Activated CD4-positive, alpha-beta T cell treated with anti-CD3 and anti-CD28 coated beads, Interleukin-2, amount 50 U/mL, for 24 hours (primary cell): ENCODE results near the gene RNF227.
"Not testable (repeated sequence)": the region's sequence is repeated elsewhere in the genome, so short reads cannot be mapped to it uniquely, and the experiment has no call there.

ENCODE experiments used
- DNase-seq, 2 donors: peaks; one replicate each; pipeline ENCODE4 v3.0.0-alpha.2; 2020; ENCODE audit warnings: low read depth in 1 of 2, low spot score in 1 of 2

The RNF227 gene

DNA sequence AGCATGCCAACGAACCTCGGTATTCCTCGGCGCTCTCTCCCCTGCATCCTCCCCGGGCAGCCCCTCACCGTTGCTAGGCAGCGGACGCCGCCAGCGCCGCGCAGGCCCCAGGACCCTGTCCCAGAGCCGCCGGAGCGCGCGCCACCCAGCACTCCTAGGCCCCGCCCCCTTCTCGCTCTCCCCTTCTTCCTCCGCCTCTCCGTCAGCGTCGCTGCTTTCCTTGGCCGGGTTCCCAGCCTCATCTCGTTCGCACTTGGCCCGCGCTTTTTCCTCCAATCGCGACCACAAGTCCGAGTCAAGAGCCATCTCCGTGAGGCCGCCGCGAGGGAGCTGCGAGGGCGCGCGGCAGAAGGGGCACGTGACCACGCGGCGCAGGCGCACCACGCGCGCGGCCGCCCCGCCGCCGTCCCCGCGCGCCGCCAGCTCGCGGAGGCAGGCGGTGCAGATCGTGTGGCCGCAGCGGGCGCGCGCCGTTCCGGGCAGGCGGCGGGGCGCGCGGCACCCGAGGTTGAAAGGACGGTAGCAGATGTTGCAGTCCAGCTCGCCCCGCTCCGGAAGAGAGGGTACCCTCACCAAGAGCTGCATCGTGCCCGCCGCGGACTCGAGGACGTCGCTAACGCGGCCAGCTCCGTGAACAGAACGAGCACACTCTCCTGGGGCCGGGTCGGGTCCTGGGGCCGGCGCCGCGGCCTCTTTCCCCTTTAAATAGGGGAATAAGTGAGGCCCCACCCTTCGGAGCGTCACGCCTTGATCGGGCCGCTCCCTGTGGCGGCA lies at the start of gene RNF227:
Gene RNF227, minus strand, starts transcription at position 679 of the 774 bp plus-strand sequence. Its CDS starts 94 bp downstream, at position 585.
- peak; percentile 73 to 85 for DNase-seq

DNA sequence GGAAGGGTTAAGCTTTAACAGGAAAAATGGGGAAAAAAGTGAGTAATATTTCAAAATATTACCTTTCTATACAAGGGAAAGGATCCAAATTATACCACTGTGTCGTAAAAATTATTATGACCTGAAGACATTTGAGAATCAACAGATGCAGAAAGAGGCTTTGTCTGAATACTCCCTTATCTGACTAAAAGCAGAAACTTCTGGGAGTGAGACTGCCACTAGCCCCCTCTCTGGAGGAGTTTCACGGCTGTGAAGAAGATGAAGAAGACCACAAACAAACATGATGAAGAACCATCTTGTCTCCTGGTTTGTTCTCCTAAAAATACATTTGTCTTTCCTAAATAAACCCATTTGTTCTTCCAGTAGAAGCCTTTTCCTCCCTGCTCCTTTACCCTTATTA lies 45.3 kb upstream of the RNF227 start:
- DNase-seq, result no peak

DNA sequence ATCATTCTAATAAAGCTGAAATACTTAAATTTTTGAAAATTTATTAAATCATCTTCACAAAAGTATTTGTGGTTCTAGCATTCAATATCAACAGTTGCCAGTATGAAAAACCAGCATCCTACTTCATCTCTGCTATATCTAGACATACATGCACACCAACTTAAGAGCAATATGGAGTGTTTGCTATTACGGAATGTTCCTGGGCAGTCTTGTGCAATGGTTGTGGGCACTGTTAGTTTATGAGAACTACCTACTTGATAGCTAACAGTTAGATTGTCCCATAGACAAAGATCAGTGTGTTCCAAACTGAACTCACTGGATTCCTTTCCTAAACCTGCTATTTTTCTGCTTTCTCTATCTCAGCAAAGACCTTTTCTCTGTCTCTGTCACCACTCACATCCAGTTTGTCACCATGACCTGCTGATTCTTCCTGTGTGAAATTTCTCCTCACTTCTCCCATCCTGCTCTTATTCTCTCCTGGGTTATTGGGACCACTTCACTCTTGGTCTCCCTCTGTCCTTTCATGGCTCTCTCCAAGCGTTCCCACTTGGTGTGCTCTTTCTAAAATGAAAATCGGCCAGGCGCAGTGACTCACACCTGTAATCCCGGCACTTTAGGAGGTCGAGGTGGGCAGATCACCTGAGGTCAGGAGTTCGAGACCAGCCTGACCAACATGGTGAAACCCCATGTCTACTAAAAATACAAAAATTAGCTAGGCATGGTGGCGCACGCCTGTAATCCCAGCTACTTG lies 43.6 kb upstream of the RNF227 start:
- no peak for DNase-seq

DNA sequence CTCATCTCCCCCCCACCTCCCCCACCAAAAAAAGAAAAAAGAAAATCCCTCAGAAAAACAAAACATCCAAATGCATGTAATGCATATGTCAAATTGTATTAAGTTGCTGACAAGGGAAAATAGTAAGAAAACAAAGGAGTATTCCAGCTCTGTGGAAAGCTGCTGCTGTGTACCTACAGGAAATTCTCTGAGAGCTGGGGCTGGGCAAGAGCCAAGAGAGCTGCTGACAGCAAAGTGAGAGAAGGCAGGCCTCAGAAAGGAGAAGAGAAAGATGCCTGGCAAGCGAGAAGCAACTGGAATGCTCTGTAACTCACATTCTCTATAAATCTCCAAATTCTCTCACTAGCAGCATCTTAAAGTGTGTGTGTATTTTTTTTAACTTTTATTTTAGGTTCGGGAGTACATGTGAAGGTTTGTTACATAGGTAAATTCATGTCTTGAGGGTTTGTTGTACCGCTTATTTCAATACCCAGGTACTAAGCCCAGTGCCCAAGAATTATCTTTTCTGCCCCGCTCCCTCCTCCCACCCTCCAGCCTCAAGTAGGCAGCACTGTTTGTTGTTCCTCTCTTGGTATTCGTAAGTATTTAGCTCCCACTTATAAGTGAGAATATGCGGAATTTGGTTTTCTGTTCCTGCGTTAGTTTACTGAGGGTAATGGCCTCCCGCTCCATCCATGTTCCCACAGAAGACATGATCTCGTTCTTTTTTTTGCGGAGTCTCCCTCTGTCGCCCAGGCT lies 40.3 kb upstream of the RNF227 start:
- no peak for DNase-seq

DNA sequence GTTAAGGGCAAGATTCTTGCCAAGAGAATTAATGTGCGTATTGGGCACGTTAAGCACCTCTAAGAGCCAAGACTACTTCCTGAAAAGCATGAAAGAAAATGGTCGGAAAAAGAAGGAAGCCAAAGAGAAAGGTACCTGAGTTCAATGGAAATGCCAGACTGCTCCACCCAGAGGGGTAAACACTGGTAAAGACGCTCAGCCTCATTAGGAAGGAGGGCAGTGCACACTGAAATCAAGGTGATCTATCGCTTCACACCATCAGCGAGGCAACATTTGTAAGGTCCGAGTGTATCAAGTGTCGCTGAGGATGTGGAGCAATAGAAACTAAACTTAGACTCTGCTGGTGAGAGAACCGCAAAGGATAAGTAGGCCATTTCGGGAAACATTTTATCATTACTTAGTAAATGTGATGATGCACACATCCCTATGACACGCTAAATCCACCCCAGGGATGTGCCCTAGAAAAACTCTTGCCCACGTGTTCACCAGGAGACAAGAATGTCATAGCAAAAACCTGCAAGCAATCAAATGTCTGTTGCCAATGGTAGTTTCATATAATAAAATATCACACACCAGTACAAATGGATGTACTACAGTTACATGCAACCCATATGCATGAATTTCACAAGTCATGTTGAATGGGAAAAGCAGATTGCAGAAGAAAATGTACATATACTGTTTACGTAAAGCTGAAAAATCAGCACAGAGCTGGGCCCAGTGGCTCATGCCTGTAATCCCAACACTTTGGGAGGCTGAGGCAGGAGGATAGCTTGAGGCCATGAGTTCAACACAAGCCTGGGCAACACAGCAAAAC lies 39.5 kb upstream of the RNF227 start:
- no peak for DNase-seq

DNA sequence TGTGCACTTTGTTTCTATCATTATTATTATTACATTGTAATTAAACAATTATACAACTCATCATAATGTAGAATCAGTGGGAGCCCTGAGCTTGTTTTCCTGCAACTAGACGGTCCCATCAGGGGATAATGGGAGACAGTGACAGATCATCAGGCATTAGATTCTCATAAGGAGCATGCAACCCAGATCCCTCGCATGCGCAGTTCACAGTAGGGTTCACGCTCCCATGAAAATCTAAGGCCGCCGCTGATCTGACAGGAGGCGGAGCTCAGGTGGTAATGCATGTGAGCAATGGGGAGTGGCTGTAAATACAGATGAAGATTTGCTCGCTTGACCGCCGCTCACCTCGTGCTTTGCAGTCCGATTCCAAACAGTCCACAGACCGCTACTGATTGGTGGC lies 37.2 kb upstream of the RNF227 start:
- not testable (repeated sequence) for DNase-seq

DNA sequence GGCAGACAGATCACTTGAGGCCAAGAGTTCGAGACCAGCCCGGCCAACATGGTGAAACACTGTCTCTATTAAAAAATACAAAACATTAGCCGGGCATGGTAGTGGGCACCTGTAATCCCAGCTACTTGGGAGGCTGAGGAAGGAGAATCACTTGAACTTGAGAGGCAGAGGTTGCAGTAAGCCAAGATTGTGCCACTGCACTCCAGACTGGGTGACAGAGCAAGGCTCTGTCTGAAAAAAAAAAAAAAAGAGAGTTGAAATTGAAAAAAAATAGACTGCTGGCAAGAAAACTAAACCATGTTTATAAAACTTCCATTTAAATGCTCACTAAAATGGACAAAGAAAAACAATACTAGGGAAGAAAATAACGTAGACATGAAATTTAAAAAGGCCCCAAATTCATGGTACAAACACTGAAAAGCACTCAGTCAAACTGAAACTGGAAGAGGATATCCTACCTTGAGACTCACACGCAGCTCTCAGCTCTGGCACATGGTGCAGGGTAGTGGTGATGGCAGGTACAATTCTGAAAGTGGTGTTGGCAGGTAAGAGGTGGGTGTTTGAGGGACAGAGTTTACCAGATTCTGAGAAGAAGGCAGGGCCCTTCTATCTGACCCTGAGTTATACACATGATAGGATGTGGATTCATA lies 35.2 kb upstream of the RNF227 start:
- peak in 1 of 2 donors; percentile 33 for DNase-seq

DNA sequence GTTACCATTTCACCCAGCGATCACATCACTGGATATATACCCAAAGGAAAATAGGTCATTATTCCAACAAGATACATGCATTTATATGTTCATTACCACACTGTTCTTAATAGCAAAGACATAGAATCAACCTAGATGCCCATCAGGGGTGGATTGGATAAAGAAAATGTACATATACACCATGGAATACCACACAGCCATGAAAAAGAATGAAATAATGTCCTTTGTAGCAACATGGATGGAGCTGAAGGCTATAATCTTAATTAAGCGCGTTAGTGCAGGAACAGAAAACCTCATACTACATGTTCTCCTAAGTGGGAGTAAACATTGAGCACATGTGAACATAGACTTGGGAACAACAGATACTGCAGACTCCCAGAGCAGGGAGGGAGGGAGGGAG lies 34.5 kb upstream of the RNF227 start:
- no peak for DNase-seq

DNA sequence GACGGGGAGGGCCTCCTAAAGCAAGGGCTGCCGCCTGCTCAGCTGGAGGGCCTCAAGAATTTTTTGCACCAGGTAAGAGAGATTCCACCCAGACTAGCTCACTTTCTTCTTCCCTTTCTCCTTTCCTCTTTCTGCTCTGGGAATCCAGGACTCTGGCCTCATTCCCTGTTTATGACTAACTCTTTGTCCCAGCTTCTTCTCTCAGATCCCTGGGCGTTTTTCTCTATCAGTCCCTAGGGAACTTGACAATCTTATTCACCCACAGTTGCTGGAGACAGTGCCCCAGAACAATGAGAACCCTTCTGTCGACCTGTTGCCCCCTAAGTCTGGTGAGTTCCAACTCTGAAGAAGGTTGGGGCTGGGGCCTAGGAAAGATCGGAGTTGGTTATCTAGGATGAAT lies 31.6 kb upstream of the RNF227 start:
- no peak for DNase-seq

DNA sequence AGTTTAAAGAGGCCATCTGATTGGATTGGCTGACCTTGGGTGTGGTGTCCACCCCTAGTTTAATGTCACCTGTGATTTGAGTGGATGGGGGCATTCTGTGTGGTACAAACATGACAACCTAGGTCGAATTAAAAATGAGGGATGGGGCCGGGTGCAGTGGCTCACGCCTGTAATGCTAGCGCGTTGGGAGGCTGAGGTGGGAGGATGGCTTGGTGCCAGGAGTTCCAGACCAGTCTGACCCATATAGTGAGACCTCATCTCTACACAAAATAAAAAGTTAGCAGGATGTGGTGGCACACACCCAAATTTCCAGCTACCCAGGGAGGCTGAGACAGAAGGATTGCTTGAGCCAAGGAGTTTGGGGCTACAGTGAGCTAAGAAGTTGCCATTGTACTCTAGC lies 30.4 kb upstream of the RNF227 start:
- DNase-seq, result no peak

DNA sequence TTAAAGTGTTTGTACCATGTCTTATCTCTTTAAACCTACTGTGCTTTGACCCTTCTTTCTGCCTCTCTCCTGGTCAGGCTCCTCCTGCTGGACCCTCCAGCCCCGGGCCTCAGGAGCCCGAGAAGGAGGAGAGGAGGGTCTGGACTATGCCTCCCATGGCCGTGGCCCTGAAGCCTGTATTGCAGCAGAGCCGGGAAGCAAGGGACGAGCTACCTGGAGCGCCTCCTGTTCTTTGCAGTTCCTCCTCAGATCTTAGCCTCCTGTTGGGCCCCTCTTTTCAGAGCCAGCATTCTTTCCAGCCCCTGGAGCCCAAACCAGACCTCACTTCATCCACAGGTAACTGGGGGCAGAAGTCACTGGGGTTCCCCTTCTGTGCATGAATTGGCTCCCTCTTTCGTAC lies 29.6 kb upstream of the RNF227 start:
- no peak for DNase-seq

DNA sequence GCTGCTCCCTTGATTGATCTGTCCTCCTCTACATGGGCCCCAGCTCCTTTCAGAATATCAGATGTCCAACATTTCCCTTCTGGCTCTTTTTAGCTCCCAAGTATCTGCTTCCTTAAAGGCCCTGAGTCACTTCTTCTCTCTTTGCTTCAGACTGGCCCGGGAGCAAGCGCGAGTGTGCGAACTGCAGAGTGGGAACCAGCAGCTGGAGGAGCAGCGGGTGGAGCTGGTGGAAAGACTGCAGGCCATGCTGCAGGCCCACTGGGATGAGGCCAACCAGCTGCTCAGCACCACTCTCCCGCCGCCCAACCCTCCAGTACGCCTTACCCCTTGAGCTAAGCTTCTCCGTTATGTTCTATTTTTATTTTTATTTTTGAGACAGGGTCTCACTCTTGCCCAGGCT lies 28.2 kb upstream of the RNF227 start:
- DNase-seq, result no peak

DNA sequence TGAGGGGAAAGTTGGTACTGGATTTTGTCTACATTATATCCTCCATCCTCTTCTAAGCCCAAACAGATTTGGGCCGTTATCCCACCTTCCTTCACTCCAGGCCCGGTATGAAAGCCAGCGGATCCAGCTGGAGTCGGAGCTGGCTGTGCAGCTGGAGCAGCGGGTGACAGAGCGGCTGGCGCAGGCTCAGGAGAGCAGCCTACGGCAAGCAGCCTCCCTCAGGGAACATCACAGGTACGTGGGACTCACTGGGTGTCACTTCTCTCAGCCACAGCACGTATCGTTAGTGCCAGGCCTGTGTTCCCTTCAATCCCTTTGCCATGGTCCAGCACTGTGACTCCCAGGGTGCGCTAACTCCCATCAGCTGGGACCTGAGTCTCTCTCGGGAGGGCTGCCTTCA lies 27.2 kb upstream of the RNF227 start:
- no peak for DNase-seq

DNA sequence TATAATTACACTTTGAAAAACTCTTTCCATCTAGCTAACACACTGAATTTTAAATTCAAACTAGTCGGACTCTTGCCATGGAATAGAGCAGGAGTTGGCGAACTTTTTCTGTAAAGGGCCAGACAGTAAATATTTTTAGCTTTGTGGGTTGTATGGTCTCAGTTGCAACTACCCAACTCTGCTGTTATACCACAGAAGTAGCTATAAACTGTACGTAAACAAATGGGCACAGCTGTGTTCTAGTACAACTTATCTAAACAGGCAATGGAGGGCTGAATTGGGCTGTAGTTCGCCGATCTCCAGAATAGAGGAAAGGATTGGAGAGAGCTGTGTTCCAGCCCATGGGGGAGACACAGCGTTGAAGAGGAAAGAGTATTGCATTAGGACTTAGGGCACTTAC lies 24.7 kb upstream of the RNF227 start:
- no peak for DNase-seq

DNA sequence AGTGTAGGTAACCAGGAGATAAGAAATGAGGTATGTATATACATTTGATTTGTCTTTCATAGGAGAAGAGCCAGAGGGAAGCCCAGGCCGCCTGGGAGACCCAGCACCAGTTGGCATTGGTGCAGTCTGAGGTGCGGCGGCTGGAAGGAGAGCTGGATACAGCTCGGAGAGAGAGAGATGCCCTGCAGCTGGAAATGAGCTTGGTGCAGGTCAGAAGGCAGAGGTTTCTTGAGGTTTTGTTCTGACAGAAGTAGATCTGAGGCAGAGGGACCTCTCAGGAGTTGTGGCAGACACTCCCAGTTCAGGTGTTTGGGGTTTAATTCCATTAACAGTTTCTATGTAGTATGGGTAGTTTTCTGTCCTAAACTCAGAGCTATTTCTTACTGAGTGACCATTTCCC lies 23.9 kb upstream of the RNF227 start:
- no peak for DNase-seq

DNA sequence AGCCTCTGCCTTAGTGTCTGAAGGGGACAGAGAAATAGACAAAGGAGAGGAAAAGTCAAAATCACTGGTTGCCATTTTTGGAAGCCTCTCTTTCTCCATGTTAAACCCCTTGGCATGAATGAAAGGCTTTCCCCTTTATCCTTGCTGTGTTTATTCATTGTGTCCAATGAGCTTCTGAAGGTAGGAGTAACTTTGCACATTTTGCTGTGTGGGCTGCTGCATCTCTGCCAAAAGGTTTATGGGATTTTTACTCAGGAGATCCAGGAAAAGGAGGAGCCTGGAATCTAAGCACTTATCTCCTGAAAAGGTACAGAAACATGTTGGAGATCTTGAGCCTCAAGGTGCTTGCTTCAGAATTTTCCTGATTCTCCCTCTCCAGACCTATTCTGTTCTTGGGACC lies 19.8 kb upstream of the RNF227 start:
- DNase-seq, result no peak

DNA sequence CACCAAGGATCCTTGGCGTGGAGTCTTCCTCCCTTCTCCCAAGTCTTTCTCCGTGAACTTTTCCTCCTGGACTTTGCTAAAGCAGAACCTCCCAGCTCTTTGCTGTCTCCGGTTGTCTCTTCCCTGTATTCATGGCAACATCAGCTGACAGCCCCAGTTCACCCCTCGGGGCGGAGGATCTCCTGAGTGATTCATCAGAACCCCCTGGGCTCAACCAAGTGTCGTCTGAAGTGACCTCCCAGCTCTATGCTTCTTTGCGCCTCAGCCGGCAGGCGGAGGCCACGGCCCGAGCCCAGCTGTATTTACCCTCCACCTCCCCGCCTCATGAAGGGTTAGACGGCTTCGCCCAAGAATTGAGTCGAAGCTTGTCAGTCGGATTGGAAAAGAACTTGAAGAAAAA lies 16.9 kb upstream of the RNF227 start:
- DNase-seq, result no peak

DNA sequence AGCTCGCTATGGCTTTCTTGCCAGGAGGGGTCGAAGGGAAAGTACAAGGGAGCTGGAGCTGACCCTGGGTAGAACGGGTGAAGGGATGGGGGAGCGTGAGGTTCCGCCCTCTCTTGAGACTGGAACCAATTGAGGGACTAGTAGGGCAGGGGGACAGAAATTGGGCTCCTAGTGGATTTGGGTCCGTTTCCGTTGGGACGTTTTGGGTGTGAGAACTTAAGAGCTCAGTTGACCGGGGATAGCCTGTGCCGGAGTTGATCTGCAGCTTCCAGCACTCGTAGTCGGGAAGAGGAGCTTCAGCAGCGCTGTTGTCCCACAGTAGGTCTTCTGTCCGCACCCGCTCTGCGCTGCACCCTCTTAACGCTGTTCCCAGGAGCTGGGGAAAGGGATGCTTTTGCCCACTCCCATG lies 16.4 kb upstream of the RNF227 start:
- no peak for DNase-seq

DNA sequence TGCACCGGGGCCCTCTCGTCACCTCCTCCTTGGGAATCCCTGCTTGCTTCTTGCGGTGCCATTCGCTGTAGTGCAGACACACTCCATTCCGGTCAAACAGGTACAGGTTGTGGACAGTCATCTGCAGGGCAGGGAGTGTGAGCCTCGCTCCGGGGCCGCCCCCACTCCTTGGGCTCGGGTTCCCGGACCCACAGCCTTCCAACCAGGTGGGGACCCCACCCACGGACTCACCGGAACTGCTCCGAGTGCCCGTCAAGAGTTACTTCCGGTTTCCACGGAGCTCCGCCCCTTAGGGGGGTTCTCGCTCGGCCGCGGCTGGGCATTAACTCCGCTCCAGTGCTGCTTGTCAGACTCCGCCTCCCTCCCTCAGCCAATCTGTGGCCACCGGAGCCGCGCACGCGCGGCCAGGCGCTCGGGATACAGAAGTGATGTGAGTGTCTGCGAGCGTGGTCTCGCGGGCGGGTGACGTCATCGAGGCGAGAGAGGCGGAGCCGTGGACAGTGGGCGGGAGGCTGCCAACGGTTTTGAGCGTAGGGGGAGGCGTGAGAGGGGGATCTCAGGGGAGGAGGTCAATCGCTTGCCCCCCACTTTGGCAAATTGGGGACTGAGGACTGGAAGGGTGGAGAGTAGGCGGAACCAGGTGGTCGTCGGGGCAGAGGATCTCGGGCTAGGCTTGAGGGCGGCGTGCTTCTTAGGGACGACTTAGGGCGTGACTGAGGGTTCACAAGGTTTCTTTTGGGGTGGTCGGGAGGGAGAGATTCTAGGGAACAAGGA lies 15.8 kb upstream of the RNF227 start, which contains the start of the genes CNTROB and TRAPPC1:
Gene CNTROB, plus strand, starts transcription at position 498 of the 774 bp plus-strand sequence. CDS start 874 bp downstream, outside the sequence.
Gene TRAPPC1, minus strand, starts transcription at position 238 of the 774 bp plus-strand sequence. Its CDS starts 117 bp downstream, at position 121.
- peak; percentile 97 to 99 for DNase-seq
